ENCODE data around the gene PCCA. TPM values are rescaled to one million over a fixed set of nuclear protein-coding genes. Genes with fewer than 3 reads are reported as not detected.

The PCCA gene
- total and polyA plus RNA-seq, 2 experiments from 2014 or later, result 41.9 to 46.6 TPM

DNA sequence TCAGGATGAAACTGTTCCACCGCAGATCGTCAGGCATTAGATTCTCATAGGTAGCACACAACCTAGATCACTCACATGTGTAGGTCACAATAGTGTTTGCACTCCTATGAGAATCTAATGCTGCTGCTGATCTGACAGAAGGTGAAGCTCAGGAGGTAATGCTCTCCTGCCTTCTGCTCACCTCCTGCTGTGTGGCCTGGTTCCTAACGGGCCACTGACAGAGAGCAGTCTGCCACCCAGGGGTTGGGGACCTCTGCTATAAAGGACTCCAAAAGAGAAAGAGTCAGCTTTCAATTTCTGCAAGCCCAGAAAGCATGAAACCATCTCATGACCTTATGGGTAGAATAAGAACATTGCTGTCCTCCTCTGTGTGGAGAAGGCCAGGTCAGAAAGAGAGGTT, 43.5 kb upstream of the PCCA start:
- Histone ChIP-seq H3K36me3 (ENCODE audit: insufficient read depth) (no peaks in the 10 kb centered on the region), H3F3A (replicated peaks; ENCODE audit: low read depth) (no peaks in the 10 kb centered on the region), H3K79me2 (replicated peaks; ENCODE audit: insufficient read depth) (no peaks in the 10 kb centered on the region), H3K9me2 (ENCODE audit: insufficient read depth) (no peaks in the 10 kb centered on the region), H3K4me3 (no peak overlapping the region), H3K27me3 (ENCODE audit: insufficient read depth) (no peaks in the 10 kb centered on the region), H4K20me1 (replicated peaks; ENCODE audit: insufficient read depth) (no peaks in the 10 kb centered on the region), H3K27ac (ENCODE audit: low read depth) (no peak overlapping the region), H3K4me2 (no peak overlapping the region), H3K4me1 (ENCODE audit: insufficient read depth) (no peaks in the 10 kb centered on the region; the same call in 1 of the 2 replicates), H2AFZ (no peak overlapping the region)
- no peak for TF ChIP-seq POLR2AphosphoS5 (IDR thresholded peaks at IDR 0.05; ENCODE audit: low read depth)
- TF ChIP-seq EZH2phosphoT487 (IDR thresholded peaks at IDR 0.05; ENCODE audit: unreplicated experiment), result no peak
- no peak for TF ChIP-seq ZNF114 (CRISPR knock-in tag; IDR thresholded peaks at IDR 0.05)
- ATAC-seq, result no peak
- Mint-ChIP-seq H3K4me3 (no peak overlapping the region), H3K27ac (no peak overlapping the region), H3K27me3 (ENCODE audit: insufficient read depth, low read depth, poor library complexity) (peaks cover 2% of the 10 kb centered on the region), H3K9me3 (no peaks in the 10 kb centered on the region), H3K4me1 (no peaks in the 10 kb centered on the region), H3K36me3 (ENCODE audit: low read depth) (no peaks in the 10 kb centered on the region)
- DNase-seq (ENCODE audit: low spot score), result no peak

DNA sequence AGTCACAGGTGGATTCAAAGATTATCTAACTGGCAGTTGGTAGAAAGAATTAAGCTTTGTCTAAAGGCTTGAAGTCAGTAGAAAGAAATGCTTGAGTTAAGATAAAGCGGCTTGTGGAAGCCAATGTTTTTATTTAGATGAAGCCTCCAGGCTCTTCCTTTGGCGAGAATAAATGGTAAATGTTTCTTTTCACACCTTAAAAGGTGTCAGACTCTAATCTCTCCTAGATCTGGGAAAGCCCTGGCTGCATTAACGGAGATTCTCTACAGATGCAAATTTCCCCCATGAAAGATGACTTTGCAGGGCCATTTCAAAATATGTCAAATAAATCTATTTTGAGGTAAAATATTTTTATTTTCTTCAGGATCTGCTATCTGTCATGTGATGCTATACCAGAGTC, 37.8 kb upstream of the PCCA start:
- peak overlapping the region; percentile 63; the same call in 1 of the 2 replicates for H3K27ac ChIP-seq (ENCODE audit: low read depth)
- no peak overlapping the region; the same call in 1 of the 2 replicates for H3K27ac Mint-ChIP-seq
- peak overlapping the region; percentile 41; the same call in 1 of the 2 replicates for H3K4me2 ChIP-seq
- TF ChIP-seq EZH2phosphoT487 (IDR thresholded peaks at IDR 0.05; ENCODE audit: unreplicated experiment) (no peak), POLR2AphosphoS5 (IDR thresholded peaks at IDR 0.05; ENCODE audit: low read depth) (no peak), ZNF114 (CRISPR knock-in tag; IDR thresholded peaks at IDR 0.05) (no peak), NANOG (IDR thresholded peaks at IDR 0.05; ENCODE audit: borderline replicate concordance) (no peak), CREB1 (CRISPR knock-in tag; IDR thresholded peaks at IDR 0.05; ENCODE audit: low read depth) (no peak), ZNF331 (CRISPR knock-in tag; IDR thresholded peaks at IDR 0.05; ENCODE audit: low read depth) (no peak), STAT1 (IDR thresholded peaks at IDR 0.05; ENCODE audit: unreplicated experiment) (no peak), JUNB (IDR thresholded peaks at IDR 0.05; ENCODE audit: unreplicated experiment) (no peak)
- TF ChIP-seq, protein P1, sequence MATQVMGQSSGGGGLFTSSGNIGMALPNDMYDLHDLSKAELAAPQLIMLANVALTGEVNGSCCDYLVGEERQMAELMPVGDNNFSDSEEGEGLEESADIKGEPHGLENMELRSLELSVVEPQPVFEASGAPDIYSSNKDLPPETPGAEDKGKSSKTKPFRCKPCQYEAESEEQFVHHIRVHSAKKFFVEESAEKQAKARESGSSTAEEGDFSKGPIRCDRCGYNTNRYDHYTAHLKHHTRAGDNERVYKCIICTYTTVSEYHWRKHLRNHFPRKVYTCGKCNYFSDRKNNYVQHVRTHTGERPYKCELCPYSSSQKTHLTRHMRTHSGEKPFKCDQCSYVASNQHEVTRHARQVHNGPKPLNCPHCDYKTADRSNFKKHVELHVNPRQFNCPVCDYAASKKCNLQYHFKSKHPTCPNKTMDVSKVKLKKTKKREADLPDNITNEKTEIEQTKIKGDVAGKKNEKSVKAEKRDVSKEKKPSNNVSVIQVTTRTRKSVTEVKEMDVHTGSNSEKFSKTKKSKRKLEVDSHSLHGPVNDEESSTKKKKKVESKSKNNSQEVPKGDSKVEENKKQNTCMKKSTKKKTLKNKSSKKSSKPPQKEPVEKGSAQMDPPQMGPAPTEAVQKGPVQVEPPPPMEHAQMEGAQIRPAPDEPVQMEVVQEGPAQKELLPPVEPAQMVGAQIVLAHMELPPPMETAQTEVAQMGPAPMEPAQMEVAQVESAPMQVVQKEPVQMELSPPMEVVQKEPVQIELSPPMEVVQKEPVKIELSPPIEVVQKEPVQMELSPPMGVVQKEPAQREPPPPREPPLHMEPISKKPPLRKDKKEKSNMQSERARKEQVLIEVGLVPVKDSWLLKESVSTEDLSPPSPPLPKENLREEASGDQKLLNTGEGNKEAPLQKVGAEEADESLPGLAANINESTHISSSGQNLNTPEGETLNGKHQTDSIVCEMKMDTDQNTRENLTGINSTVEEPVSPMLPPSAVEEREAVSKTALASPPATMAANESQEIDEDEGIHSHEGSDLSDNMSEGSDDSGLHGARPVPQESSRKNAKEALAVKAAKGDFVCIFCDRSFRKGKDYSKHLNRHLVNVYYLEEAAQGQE (IDR thresholded peaks at IDR 0.05; ENCODE audit: unreplicated experiment), result no peak
- TF ChIP-seq, protein P2, sequence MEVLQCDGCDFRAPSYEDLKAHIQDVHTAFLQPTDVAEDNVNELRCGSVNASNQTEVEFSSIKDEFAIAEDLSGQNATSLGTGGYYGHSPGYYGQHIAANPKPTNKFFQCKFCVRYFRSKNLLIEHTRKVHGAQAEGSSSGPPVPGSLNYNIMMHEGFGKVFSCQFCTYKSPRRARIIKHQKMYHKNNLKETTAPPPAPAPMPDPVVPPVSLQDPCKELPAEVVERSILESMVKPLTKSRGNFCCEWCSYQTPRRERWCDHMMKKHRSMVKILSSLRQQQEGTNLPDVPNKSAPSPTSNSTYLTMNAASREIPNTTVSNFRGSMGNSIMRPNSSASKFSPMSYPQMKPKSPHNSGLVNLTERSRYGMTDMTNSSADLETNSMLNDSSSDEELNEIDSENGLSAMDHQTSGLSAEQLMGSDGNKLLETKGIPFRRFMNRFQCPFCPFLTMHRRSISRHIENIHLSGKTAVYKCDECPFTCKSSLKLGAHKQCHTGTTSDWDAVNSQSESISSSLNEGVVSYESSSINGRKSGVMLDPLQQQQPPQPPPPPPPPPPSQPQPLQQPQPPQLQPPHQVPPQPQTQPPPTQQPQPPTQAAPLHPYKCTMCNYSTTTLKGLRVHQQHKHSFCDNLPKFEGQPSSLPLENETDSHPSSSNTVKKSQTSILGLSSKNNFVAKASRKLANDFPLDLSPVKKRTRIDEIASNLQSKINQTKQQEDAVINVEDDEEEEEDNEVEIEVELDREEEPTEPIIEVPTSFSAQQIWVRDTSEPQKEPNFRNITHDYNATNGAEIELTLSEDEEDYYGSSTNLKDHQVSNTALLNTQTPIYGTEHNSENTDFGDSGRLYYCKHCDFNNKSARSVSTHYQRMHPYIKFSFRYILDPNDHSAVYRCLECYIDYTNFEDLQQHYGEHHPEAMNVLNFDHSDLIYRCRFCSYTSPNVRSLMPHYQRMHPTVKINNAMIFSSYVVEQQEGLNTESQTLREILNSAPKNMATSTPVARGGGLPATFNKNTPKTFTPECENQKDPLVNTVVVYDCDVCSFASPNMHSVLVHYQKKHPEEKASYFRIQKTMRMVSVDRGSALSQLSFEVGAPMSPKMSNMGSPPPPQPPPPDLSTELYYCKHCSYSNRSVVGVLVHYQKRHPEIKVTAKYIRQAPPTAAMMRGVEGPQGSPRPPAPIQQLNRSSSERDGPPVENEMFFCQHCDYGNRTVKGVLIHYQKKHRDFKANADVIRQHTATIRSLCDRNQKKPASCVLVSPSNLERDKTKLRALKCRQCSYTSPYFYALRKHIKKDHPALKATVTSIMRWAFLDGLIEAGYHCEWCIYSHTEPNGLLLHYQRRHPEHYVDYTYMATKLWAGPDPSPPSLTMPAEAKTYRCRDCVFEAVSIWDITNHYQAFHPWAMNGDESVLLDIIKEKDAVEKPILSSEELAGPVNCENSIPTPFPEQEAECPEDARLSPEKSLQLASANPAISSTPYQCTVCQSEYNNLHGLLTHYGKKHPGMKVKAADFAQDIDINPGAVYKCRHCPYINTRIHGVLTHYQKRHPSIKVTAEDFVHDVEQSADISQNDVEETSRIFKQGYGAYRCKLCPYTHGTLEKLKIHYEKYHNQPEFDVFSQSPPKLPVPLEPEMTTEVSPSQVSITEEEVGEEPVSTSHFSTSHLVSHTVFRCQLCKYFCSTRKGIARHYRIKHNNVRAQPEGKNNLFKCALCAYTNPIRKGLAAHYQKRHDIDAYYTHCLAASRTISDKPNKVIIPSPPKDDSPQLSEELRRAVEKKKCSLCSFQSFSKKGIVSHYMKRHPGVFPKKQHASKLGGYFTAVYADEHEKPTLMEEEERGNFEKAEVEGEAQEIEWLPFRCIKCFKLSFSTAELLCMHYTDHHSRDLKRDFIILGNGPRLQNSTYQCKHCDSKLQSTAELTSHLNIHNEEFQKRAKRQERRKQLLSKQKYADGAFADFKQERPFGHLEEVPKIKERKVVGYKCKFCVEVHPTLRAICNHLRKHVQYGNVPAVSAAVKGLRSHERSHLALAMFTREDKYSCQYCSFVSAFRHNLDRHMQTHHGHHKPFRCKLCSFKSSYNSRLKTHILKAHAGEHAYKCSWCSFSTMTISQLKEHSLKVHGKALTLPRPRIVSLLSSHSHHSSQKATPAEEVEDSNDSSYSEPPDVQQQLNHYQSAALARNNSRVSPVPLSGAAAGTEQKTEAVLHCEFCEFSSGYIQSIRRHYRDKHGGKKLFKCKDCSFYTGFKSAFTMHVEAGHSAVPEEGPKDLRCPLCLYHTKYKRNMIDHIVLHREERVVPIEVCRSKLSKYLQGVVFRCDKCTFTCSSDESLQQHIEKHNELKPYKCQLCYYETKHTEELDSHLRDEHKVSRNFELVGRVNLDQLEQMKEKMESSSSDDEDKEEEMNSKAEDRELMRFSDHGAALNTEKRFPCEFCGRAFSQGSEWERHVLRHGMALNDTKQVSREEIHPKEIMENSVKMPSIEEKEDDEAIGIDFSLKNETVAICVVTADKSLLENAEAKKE (CRISPR knock-in tag; IDR thresholded peaks at IDR 0.05), result no peak
- TF ChIP-seq, protein P3, sequence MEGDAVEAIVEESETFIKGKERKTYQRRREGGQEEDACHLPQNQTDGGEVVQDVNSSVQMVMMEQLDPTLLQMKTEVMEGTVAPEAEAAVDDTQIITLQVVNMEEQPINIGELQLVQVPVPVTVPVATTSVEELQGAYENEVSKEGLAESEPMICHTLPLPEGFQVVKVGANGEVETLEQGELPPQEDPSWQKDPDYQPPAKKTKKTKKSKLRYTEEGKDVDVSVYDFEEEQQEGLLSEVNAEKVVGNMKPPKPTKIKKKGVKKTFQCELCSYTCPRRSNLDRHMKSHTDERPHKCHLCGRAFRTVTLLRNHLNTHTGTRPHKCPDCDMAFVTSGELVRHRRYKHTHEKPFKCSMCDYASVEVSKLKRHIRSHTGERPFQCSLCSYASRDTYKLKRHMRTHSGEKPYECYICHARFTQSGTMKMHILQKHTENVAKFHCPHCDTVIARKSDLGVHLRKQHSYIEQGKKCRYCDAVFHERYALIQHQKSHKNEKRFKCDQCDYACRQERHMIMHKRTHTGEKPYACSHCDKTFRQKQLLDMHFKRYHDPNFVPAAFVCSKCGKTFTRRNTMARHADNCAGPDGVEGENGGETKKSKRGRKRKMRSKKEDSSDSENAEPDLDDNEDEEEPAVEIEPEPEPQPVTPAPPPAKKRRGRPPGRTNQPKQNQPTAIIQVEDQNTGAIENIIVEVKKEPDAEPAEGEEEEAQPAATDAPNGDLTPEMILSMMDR (conservative IDR thresholded peaks at IDR 0.05; ENCODE audit: low read depth in 2 of 2), result no peak

More for the DNA sequence above, 37.8 kb upstream of the PCCA start:
- no peaks in the 10 kb centered on the region for H3K36me3 ChIP-seq (ENCODE audit: insufficient read depth)
- ATAC-seq, result no peak
- H2AFZ ChIP-seq, result peak overlapping the region; percentile 73; the same call in 1 of the 2 replicates
- no peaks in the 10 kb centered on the region for H3K9me2 ChIP-seq (ENCODE audit: insufficient read depth)
- H3F3A ChIP-seq (replicated peaks; ENCODE audit: low read depth), result peaks cover 9% of the 10 kb centered on the region
- H3K4me1 Mint-ChIP-seq, result peaks cover 11% of the 10 kb centered on the region
- H3K4me3 Mint-ChIP-seq, result no peak overlapping the region
- no peaks in the 10 kb centered on the region for H3K79me2 ChIP-seq (replicated peaks; ENCODE audit: insufficient read depth)
- H3K9me3 Mint-ChIP-seq, result no peaks in the 10 kb centered on the region; the same call in 2 of the 3 replicates
- peaks cover 3% of the 10 kb centered on the region for H3K27me3 Mint-ChIP-seq (ENCODE audit: insufficient read depth, low read depth, poor library complexity)
- peaks cover 12% of the 10 kb centered on the region for H3K4me1 ChIP-seq (ENCODE audit: insufficient read depth)
- H3K36me3 Mint-ChIP-seq (ENCODE audit: low read depth), result no peaks in the 10 kb centered on the region; the same call in 2 of the 3 replicates
- no peaks in the 10 kb centered on the region for H4K20me1 ChIP-seq (replicated peaks; ENCODE audit: insufficient read depth)
- DNase-seq (ENCODE audit: low spot score), result no peak
- no peaks in the 10 kb centered on the region for H3K27me3 ChIP-seq (ENCODE audit: insufficient read depth)
- H3K4me3 ChIP-seq, result no peak overlapping the region

All from GM23338 (cell line).